Measurements from ENCODE around the gene RPUSD1. TPM values are rescaled to one million over a fixed set of nuclear protein-coding genes. Genes with fewer than 3 reads are reported as not detected.

RPUSD1 gene
- total and polyA plus RNA-seq, 2 donors (not counting 3 experiments of a cell fraction or from before 2014, with no cell fraction given), result 46.2 to 55.8 TPM

GRCh38 chr16:813916-814412, 25.8 kb upstream of the RPUSD1 start:
- H4K20me1 ChIP-seq (replicated peaks; ENCODE audit: control insufficient read depth, extremely low read depth, insufficient read depth, low read length), result no peaks in the 10 kb centered on the region
- no peaks in the 10 kb centered on the region for H3K9me1 ChIP-seq (replicated peaks; ENCODE audit: control insufficient read depth, extremely low read depth, insufficient read depth, low read length)
- H3K9ac ChIP-seq (replicated peaks; ENCODE audit: extremely low read depth, insufficient read depth, low read length), result no peak overlapping the region
- ChIA-PET CTCF (interaction anchor here (1.2 to 1.8 kb wide), 3 partner anchors 241 to 243 kb away, joined by 6 to 10 read pairs (median 6); no protein-coding TSS in a partner anchor), POLR2A (no interaction called here)
- no peak overlapping the region for H3K4me3 ChIP-seq (replicated peaks in 1 of 3; ENCODE audit: insufficient read depth in 1 of 3, low read depth in 1 of 3, low read length in 3 of 3)
- FAIRE-seq (no peak), DNase-seq (ENCODE audit: low read depth, low spot score) (no peak)
- TF ChIP-seq GATA2 (IDR thresholded peaks at IDR 0.05; ENCODE audit: insufficient read depth, insufficient read length, low read depth, low read length) (no peak), MAX (IDR thresholded peaks at IDR 0.05; ENCODE audit: insufficient read depth, insufficient read length) (no peak), FOS (IDR thresholded peaks at IDR 0.05; ENCODE audit: borderline replicate concordance, insufficient read depth, low read length) (no peak), POLR2A (IDR thresholded peaks at IDR 0.05; ENCODE audit: low read depth, low read length) (no peak), EZH2 (IDR thresholded peaks at IDR 0.05; ENCODE audit: borderline replicate concordance, low read depth, low read length, severe bottlenecking) (no peak), CTCF (IDR thresholded peaks at IDR 0.05; ENCODE audit: extremely low read depth in 1 of 2, insufficient read depth in 1 of 2, low read depth in 1 of 2, low read length in 2 of 2) (no peak), POLR2AphosphoS5 (IDR thresholded peaks at IDR 0.05; ENCODE audit: insufficient read depth, low read depth, low read length) (no peak), JUN (IDR thresholded peaks at IDR 0.05; ENCODE audit: borderline replicate concordance, insufficient read depth, insufficient read length, low read depth) (no peak), MYC (IDR thresholded peaks at IDR 0.05; ENCODE audit: low read depth, low read length) (no peak)
- peaks cover 2 to 20% of the 10 kb centered on the region in 2 experiments for H3K27me3 ChIP-seq (ENCODE audit: control insufficient read depth in 2 of 2, insufficient read depth in 2 of 2, low read length in 2 of 2)
- dilution Hi-C loops (cut with MboI; ENCODE audit: extremely low pct_ligation_motif_present, low sequenced_read_pairs), result no loop called here
- H3K4me1 ChIP-seq (ENCODE audit: control insufficient read depth, extremely low read depth, insufficient read depth, low read length), result no peaks in the 10 kb centered on the region
- H3K27ac ChIP-seq (ENCODE audit: insufficient read depth, low read depth, low read length), result no peak overlapping the region
- no TSS peak for BruUV-seq (replicated peaks)
- intact Hi-C loops (cut with micrococcal nuclease), result loop anchor here (1.0 to 2.0 kb wide), 2 partner anchors 241 to 289 kb away; no protein-coding TSS in a partner anchor
- no peak overlapping the region for H2AFZ ChIP-seq (ENCODE audit: low read depth, low read length)
- no peaks in the 10 kb centered on the region for H3K36me3 ChIP-seq (ENCODE audit: control insufficient read depth in 2 of 2, extremely low read depth in 1 of 2, insufficient read depth in 2 of 2, low read length in 2 of 2)
- H3K4me2 ChIP-seq (ENCODE audit: insufficient read depth, low read length), result no peak overlapping the region
- H3K79me2 ChIP-seq (ENCODE audit: control insufficient read depth, insufficient read depth, low read length), result no peaks in the 10 kb centered on the region
- no peaks in the 10 kb centered on the region for H3K9me3 ChIP-seq (replicated peaks; ENCODE audit: control insufficient read depth, insufficient read depth, low read length)
